ENCODE measurements around the gene ARHGEF7.
"Not testable (repeated sequence)": the region's sequence is repeated elsewhere in the genome, so short reads cannot be mapped to it uniquely, and the experiment has no call there.

Gene ARHGEF7

DNA sequence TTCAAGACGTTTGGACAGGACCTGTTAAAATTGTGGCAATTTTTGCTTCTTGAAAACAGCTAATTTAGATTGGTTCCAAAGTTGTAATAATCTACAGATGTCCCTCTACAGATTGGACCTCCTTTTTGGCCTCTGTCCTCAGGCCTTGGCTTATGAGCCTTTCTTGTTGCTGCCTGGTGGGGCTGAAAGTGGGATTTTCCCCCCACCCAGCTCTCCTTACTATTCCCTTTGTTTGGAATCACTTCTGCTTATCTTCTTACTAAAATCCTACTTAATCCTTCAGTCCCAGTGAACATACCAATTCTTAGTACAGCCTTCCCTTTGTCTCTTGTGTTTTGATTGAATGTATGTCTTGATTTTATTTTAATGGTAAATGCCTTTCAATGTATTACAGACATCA, 141.8 kb downstream of the ARHGEF7 start:
- DNase-seq = no peak

DNA sequence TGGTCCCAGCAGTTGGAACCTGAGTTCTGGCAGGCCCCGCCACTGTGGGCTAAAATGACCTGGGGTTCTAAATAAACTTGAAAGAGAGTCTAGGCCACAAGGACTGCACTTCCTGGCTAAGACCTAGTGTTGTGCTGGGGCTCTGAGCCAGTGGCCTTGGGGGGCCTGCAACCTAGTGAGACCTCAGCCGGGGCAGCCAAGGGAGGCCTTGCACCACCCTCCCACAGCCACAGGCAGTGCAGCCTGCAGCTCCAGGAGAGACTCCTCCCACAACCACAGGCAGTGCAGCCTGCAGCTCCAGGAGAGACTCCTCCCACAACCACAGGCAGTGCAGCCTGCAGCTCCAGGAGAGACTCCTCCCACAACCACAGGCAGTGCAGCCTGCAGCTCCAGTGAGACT, 142.8 kb downstream of the ARHGEF7 start:
- not testable (repeated sequence) for DNase-seq

- DNase-seq = no peak
These were observed 143.5 kb downstream of the ARHGEF7 start for GRCh38 chr13:111258637-111259036.

DNA sequence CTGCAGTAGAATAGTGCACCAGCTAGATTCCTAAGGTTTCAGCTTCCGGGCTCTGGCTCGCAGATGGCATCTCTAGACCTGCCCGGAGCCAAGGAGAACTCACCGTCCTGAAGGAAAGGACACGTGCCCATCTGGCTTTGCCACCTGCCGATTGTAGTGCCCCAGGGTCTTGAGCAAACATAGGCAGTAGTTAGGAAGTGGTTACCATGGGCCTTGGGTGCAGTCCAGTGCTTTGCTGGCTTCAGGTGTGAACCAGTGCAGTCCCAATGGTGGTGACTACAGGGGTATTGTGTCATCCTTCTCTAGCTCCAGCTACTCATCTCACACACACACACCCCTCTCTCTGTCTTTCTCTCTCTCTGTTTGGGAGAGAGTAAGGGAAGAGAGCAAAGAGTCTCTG, 143.9 kb downstream of the ARHGEF7 start:
- no peak for DNase-seq

GRCh38 chr13:111261326-111261725, 146.2 kb downstream of the ARHGEF7 start:
- no peak for DNase-seq

DNA sequence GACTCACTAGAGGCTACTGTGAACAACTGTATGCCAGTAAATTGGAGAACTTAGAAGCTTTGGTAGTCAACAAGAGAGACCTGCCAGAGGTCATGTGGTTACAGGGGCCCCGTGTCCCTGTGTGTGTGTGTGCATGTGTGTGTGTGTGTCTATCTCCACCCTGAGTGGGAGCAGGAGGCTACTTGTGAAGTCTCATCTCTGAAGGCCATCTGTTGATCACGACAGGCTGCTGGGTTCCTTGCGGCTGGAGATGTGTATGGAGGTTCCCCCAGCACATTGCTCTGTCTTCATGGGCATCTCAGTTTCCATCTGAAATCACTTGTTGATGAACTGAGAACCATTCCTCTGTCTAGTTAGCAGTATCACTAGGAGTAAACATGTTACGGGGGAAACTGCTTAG, 147.2 kb downstream of the ARHGEF7 start:
- DNase-seq = no peak

DNA sequence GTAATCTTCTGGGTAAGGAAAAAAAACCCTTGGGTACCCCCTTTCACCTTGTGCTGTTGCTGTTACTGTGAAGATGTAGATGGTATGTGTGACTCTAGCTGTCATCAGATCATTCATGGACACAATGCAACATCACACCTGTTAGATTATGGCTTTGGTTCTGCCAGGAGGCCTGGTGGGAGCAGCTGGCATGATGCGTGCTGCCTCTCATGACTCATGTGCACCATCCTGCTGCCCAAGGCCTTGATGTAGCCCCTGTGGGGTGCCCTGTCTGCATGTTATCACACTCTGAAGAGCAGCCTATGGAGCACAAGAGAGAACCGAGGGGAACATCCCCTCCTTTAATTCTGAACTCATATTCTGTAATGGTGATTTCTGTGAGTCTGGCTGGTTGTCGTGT, 147.6 kb downstream of the ARHGEF7 start:
- DNase-seq = no peak

- DNase-seq = no peak
These were observed 148.5 kb downstream of the ARHGEF7 start for GRCh38 chr13:111263566-111263965.

- no peak for DNase-seq
These were observed 150.0 kb downstream of the ARHGEF7 start for GRCh38 chr13:111265006-111265700.

GRCh38 chr13:111265701-111266035, 150.6 kb downstream of the ARHGEF7 start:
- no peak for DNase-seq

DNA sequence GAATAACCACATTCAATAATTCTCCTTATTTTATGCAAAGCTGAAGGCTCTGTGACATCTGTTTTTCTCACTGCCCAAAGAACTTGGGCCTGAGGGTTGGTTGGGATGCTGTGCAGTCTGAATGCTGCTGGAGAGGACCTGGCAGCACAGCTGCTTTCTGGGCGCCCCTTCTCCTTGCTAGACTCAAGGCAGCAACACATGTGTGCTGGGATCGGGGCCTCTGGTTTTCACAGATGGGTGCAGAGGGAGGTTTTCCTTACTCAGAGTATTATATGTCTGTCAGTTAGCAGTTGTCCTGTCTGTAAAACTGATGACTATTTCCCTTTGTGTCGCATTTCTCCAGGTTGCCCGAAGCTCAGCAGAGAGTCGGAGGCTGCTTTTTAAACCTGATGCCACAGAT, 152.1 kb downstream of the ARHGEF7 start:
- no peak for DNase-seq

DNA sequence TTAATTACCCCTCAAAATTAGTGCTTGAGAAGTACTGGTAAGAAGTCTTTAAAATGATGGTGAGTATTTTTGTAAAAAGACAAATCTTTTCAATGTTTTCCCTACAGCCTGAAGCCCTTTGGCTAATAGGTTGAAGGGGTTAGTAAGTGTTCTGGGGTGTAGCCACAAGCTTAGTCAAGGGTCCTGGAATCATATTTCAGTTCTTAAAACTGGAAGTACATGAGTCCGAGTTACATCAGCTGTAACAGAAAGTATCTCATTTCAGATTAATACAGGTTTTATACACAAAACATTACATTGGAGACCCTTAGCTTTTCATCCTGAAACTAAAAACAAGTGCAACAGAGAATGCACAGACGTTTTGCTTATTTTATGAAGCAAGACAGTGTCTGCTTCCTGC, 152.7 kb downstream of the ARHGEF7 start:
- DNase-seq = no peak

- no peak for DNase-seq
These were observed 154.4 kb downstream of the ARHGEF7 start for GRCh38 chr13:111269508-111269907.

DNA sequence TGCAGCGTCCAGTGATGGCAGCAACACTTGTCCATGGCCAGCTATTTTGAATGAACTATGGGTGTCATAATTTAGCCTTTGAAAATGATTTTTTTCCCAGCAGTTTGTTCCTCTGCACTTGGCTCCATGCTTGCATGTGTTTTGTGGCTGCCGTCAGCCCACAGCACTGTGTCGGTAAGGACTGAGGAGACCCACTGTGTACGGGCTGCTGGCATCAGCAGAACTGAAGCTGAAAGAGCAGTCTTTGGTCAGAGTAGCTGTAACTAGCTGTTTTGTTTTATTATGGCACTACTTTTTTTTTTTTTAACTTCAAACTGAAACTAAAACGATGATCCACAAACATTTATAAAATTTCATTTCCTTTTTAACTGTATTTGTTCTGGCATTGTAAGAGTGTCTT, 155.0 kb downstream of the ARHGEF7 start:
- no peak for DNase-seq

DNA sequence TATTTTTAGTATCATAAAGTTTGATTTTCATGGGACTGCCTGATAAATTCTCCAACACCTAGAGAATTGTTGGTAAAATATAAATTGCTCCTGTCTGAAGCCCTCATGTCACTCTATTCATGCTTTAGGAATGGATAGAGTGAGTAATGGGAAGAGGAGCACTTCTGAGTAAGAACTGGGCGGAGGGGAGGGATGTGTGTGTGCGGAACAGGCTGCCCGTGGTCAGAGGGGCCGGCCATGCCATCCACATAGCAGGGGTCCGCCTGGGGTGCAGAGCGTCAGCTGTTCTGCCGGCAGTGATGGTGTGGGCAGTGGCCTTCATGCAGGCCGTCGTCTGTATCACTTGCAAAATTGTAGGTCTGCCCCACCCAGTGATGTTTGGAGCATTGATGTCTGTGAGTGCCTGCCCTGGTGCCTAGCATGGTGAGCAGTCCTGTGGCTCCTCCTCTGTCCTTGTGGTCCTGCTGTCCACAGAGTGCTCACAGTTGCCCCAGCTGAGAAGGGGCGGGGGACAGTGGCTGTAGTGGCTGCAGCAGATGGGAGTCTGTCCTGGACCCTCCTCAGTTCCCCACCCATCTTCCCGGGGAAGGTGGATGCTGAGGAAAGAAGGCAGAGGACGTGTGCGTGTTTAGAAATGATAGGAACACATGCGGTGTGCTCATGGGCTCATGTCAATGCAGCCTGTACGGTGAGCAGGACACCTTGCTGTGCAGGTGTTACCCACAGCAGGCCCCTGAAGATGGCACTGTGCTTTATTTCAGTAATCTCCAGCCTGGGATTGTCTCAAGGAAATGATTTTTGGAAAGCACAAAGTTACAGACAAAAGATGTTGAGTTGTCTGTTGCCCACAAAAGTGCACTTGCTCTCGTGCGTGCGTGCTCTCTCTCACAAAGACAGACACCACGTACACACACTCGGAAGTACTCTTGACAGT, 155.9 kb downstream of the ARHGEF7 start:
- DNase-seq = no peak

DNA sequence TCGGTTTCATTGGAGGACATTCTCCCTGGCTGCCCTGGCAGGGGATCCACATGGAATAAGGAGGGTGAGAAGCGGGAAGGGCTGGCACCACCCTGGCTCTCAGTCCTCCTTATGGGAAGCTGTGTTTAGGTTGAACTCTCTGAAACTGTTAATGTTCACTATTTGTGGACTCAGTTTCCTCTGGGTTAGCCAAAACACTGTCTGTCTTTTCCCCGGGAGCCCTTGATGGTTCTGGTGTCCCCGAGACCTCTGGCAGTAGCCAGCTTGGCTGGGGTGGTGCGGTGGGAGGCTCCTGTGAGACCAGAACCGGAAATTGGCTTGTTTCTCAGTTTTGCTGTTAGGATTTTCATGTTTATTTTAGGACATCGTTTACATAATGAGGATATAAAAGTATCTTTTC, 157.0 kb downstream of the ARHGEF7 start:
- no peak for DNase-seq

- DNase-seq = no peak
These were observed 160.3 kb downstream of the ARHGEF7 start for GRCh38 chr13:111275382-111275781.

DNA sequence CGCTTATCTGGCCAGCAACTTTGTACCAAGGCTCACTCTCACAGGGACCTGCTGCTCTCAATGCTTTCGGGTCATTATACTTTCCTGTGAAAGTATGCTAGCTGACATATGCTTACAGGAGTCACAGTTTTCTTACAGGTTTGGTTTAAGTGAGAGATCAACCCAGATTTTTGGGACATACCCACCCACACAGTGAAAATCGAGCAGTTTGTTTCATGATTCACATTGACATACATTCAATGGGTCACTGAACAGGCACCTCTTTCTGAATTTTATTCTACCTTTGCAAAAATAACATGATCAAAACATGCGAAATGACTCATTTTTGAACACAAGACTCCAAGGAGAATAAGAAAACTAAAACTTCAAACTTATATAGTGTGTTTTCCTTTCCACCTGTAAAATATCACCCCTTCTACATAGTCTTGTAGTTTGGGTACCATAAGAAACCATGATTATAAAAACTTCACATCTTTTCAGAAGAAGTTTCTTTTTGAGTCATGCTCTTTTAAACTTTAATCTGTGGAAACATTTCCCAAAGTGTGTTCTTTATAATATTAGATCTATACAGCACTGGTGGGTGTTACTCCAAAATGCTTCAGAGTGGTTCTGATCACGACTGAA, 161.0 kb downstream of the ARHGEF7 start:
- DNase-seq = no peak

DNA sequence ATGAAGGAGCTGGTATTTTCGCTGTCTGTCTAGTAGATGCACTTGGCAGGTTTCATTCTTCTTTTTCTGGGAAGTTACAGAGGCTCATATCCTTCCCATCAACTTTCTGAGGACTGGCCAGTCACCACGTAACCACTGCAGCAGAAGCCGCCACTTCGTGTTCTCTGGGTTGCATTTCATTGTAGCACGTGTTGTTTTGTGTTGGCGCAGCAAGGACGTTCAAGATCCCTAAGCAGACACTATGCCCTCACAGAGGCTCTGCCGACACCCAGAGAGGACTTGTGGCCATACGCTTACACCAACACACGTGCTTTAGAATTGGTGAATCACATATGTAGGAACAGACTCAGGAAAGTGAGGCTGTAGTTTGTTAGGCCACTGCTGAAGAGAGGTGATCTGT, 163.1 kb downstream of the ARHGEF7 start:
- no peak for DNase-seq

- DNase-seq = no peak
These were observed 163.9 kb downstream of the ARHGEF7 start for GRCh38 chr13:111278743-111279652.

- no peak for DNase-seq
These were observed 165.1 kb downstream of the ARHGEF7 start for GRCh38 chr13:111280226-111280625.

GRCh38 chr13:111280681-111281585, 165.8 kb downstream of the ARHGEF7 start:
- no peak for DNase-seq
